Measurements from ENCODE around the gene RETREG1.

RETREG1 gene

GRCh38 chr5:16603295-16603694, 13.5 kb downstream of the RETREG1 start:
- no peak overlapping the region for H3K4me2 ChIP-seq (ENCODE audit: low read length)
- no peak for TF ChIP-seq CTCF (IDR thresholded peaks at IDR 0.05; ENCODE audit: low read length)
- no peak for TF ChIP-seq EZH2 (IDR thresholded peaks at IDR 0.05; ENCODE audit: borderline replicate concordance, low read length)
- no peak overlapping the region for H3K27ac ChIP-seq (ENCODE audit: low read depth, low read length, poor library complexity, severe bottlenecking)
- H3K27me3 ChIP-seq (ENCODE audit: insufficient read depth, low read length), result no peaks in the 10 kb centered on the region
- no peaks in the 10 kb centered on the region for H3K9me2 ChIP-seq (ENCODE audit: low read depth, low read length)
- H3K9ac ChIP-seq (ENCODE audit: low read length), result no peak overlapping the region
- H2AFZ ChIP-seq (ENCODE audit: low read length), result no peak overlapping the region
- H3K36me3 ChIP-seq (ENCODE audit: insufficient read depth, low read length), result no peaks in the 10 kb centered on the region
- H3K4me3 ChIP-seq (ENCODE audit: low read depth, low read length, poor library complexity, severe bottlenecking), result no peak overlapping the region
- no peaks in the 10 kb centered on the region for H3F3A ChIP-seq (ENCODE audit: insufficient read depth, low read length)
- no peaks in the 10 kb centered on the region for H4K20me1 ChIP-seq (ENCODE audit: insufficient read depth, low read length)
- H3K4me1 ChIP-seq (ENCODE audit: insufficient read depth, low read length, severe bottlenecking), result no peaks in the 10 kb centered on the region
- no peaks in the 10 kb centered on the region for H3K79me2 ChIP-seq (ENCODE audit: insufficient read depth, low read length)
- no peaks in the 10 kb centered on the region for H3K9me3 ChIP-seq (ENCODE audit: low read length)

GRCh38 chr5:16602182-16602581, 14.6 kb downstream of the RETREG1 start:
- Histone ChIP-seq H4K20me1 (ENCODE audit: insufficient read depth, low read length) (no peaks in the 10 kb centered on the region), H3K9me2 (ENCODE audit: low read depth, low read length) (no peaks in the 10 kb centered on the region), H3K27ac (ENCODE audit: low read depth, low read length, poor library complexity, severe bottlenecking) (no peak overlapping the region), H3K9me3 (ENCODE audit: low read length) (no peaks in the 10 kb centered on the region), H3K4me3 (ENCODE audit: low read depth, low read length, poor library complexity, severe bottlenecking) (no peak overlapping the region), H2AFZ (ENCODE audit: low read length) (no peak overlapping the region), H3K36me3 (ENCODE audit: insufficient read depth, low read length) (no peaks in the 10 kb centered on the region), H3K27me3 (ENCODE audit: insufficient read depth, low read length) (no peaks in the 10 kb centered on the region), H3K4me1 (ENCODE audit: insufficient read depth, low read length, severe bottlenecking) (no peaks in the 10 kb centered on the region), H3K4me2 (ENCODE audit: low read length) (no peak overlapping the region), H3K9ac (ENCODE audit: low read length) (no peak overlapping the region), H3F3A (ENCODE audit: insufficient read depth, low read length) (no peaks in the 10 kb centered on the region), H3K79me2 (ENCODE audit: insufficient read depth, low read length) (no peaks in the 10 kb centered on the region)
- TF ChIP-seq EZH2 (IDR thresholded peaks at IDR 0.05; ENCODE audit: borderline replicate concordance, low read length) (no peak), CTCF (IDR thresholded peaks at IDR 0.05; ENCODE audit: low read length) (no peak)

- Histone ChIP-seq H3K36me3 (ENCODE audit: insufficient read depth, low read length) (no peaks in the 10 kb centered on the region), H3K9me3 (ENCODE audit: low read length) (no peaks in the 10 kb centered on the region), H3K4me3 (ENCODE audit: low read depth, low read length, poor library complexity, severe bottlenecking) (no peak overlapping the region), H4K20me1 (ENCODE audit: insufficient read depth, low read length) (no peaks in the 10 kb centered on the region), H3F3A (ENCODE audit: insufficient read depth, low read length) (no peaks in the 10 kb centered on the region), H3K9me2 (ENCODE audit: low read depth, low read length) (no peaks in the 10 kb centered on the region), H3K27ac (ENCODE audit: low read depth, low read length, poor library complexity, severe bottlenecking) (no peak overlapping the region), H3K4me1 (ENCODE audit: insufficient read depth, low read length, severe bottlenecking) (no peaks in the 10 kb centered on the region), H3K4me2 (ENCODE audit: low read length) (no peak overlapping the region), H3K27me3 (ENCODE audit: insufficient read depth, low read length) (no peaks in the 10 kb centered on the region), H2AFZ (ENCODE audit: low read length) (no peak overlapping the region), H3K79me2 (ENCODE audit: insufficient read depth, low read length) (no peaks in the 10 kb centered on the region), H3K9ac (ENCODE audit: low read length) (no peak overlapping the region)
- no peak for TF ChIP-seq EZH2 (IDR thresholded peaks at IDR 0.05; ENCODE audit: borderline replicate concordance, low read length)
- no peak for TF ChIP-seq CTCF (IDR thresholded peaks at IDR 0.05; ENCODE audit: low read length)
Observed at GRCh38 chr5:16600946-16601345, 15.9 kb downstream of the RETREG1 start.
